Psoas muscle (tissue), 8 donors: ENCODE measurements around the gene ADCY5. TPM values are rescaled to one million over a fixed set of nuclear protein-coding genes. Genes with fewer than 3 reads are reported as not detected.
A peak's percentile ranks its signal among the peaks of the same experiment; 100 is the strongest.

Experiments used
- ATAC-seq, 4 donors: fragments of 200-7000 bp; cut with Tn5 transposase; one replicate each; pipeline ENCODE4 v1.9.1; 2020; ENCODE audit warnings: moderate library complexity in 3 of 4, mild to moderate bottlenecking in 2 of 4
- DNase-seq, 2 donors: peaks; one replicate each; pipeline ENCODE4 v3.0.0-alpha.2; 2020
- H3K27ac ChIP-seq: fragments of 200-600 bp; one replicate; pipeline ENCODE4 v1.8.0; 2022
- H3K27me3 ChIP-seq, 3 donors: fragments of 200-600 bp in 1 of 3; one replicate each; pipeline versions ENCODE4 v1.6.1 to v1.8.0; 2013 to 2022; ENCODE audit warnings: low read length in 2 of 3, mild to moderate bottlenecking in 2 of 3, moderate library complexity in 1 of 3; ENCODE audit not compliant: insufficient read depth in 3 of 3
- H3K36me3 ChIP-seq, 2 donors: fragments of 200-600 bp in 1 of 2; one replicate each; pipeline versions ENCODE4 v1.6.1 to v1.8.0; 2013 to 2022; ENCODE audit warnings: low read depth in 1 of 2, mild to moderate bottlenecking in 1 of 2, moderate library complexity in 1 of 2; ENCODE audit not compliant: insufficient read depth in 1 of 2
- H3K4me1 ChIP-seq: fragments of 200-600 bp; one replicate; pipeline ENCODE4 v1.8.0; 2022
- H3K4me3 ChIP-seq: fragments of 200-600 bp; one replicate; pipeline ENCODE4 v1.8.0; 2022; ENCODE audit warnings: mild to moderate bottlenecking
- H3K9me3 ChIP-seq: fragments of 200-600 bp; one replicate; pipeline ENCODE4 v1.8.0; 2022
- CTCF ChIP-seq: fragments of 200-600 bp; IDR thresholded peaks from one replicate; pipeline ENCODE4 v1.8.0; 2022; ENCODE audit warnings: antibody characterized with exemption
- WGBS, 3 donors: extraction: QIAGEN DNeasy Blood & Tissue Kit; methylation state at CpG; one replicate each; pipeline versions ENCODE4 v1.1.6 to v1.1.7; 2013; 5-methylcytosine and 5-hydroxymethylcytosine counted together
- intact Hi-C, 2 donors: fragments of 100-400 bp; cut with DNase I; formaldehyde crosslinking; loops; one replicate each; pipeline versions ENCODE4 v1.11.0 to v1.14.2; 2022
- polyA plus RNA-seq, 3 donors: library from polyadenylated mRNA; stranded (reverse); fragments of 200-250 nt; gene quantifications; one replicate each; pipeline ENCODE4 v1.2.3, GENCODE V29; 2013
- total RNA-seq, 4 donors: library from RNA; stranded (reverse); fragmentation: NEBNext Ultra II Directional in 2 of 4; extraction: Animal tissue kit (Norgen Biotek cat#: 25700) in 2 of 4; gene quantifications; one replicate each; pipeline versions ENCODE4 v1.2.1 to v1.2.4, GENCODE V29; 2021 to 2023
- donor health status: healthy with polysubstance abuse.
- donor health status: DM: no; HTN: no; CAD: no; lungs with moderate emphysema.
- donor health status: Bipolar disorder and iron deficiency.
- donor health status: healthy.
- donor health status: DM: yes; HTN: yes; CAD: no.
- donor health status: DM: no; HTN: no; CAD: no.
- donor health status: DM: no; HTN: no; CAD: no.
- donor health status: DM: yes; HTN: yes; CAD: no.

ADCY5 gene
- total and polyA plus RNA-seq, 7 donors, result 1.0 to 4.4 (median 1.6) TPM

GRCh38 chr3:123328851-123329635 is 119.8 kb downstream of the ADCY5 start:
- ATAC-seq (peak; percentile 87 to 95 (median 91)), DNase-seq (peak; percentile 80 to 86)
- H3K27ac ChIP-seq, result no peak overlapping the region
- no peaks in the 10 kb centered on the region for H3K27me3 ChIP-seq
- H3K4me3 ChIP-seq, result no peak overlapping the region
- no peaks in the 10 kb centered on the region for H3K9me3 ChIP-seq
- 15 to 17% (median 17%) methylated on average over 13 of the region's 13 CpGs for WGBS, 3 donors
- no peaks in the 10 kb centered on the region for H3K36me3 ChIP-seq
- intact Hi-C loops, result loop anchor here (1.0 to 5.0 kb wide), 3 partner anchors 160 to 228 kb away; no protein-coding TSS in a partner anchor
- no peaks in the 10 kb centered on the region for H3K4me1 ChIP-seq
- peak; percentile 95 for TF ChIP-seq CTCF

GRCh38 chr3:123327956-123328850 is 120.7 kb downstream of the ADCY5 start:
- no peaks in the 10 kb centered on the region for H3K9me3 ChIP-seq
- no peaks in the 10 kb centered on the region for H3K36me3 ChIP-seq
- intact Hi-C loops, result loop anchor here in 1 of 2 donors (2.0 to 5.0 kb wide), 2 partner anchors 161 to 229 kb away; no protein-coding TSS in a partner anchor
- no peak for DNase-seq
- TF ChIP-seq CTCF, result no peak
- H3K4me3 ChIP-seq, result no peak overlapping the region
- peak in 1 of 4 donors; percentile 17 for ATAC-seq
- H3K27me3 ChIP-seq, result no peaks in the 10 kb centered on the region
- no peaks in the 10 kb centered on the region for H3K4me1 ChIP-seq
- H3K27ac ChIP-seq, result no peak overlapping the region
- 67 to 71% (median 70%) methylated on average over 25 of the region's 25 CpGs for WGBS, 3 donors

GRCh38 chr3:123327480-123327879 is 121.4 kb downstream of the ADCY5 start:
- TF ChIP-seq CTCF, result no peak
- H3K4me3 ChIP-seq, result no peak overlapping the region
- no peak for DNase-seq
- peaks cover 0 to 2% (median 0%) of the 10 kb centered on the region in 3 donors for H3K27me3 ChIP-seq
- intact Hi-C loops, result loop anchor here in 1 of 2 donors (5.0 kb wide), 1 partner anchor 230 kb away; no protein-coding TSS in a partner anchor
- no peaks in the 10 kb centered on the region for H3K9me3 ChIP-seq
- no peak overlapping the region for H3K27ac ChIP-seq
- H3K4me1 ChIP-seq, result no peaks in the 10 kb centered on the region
- no peak for ATAC-seq
- H3K36me3 ChIP-seq, result no peaks in the 10 kb centered on the region
- 89 to 94% (median 91%) methylated on average over 12 of the region's 12 CpGs for WGBS, 3 donors

- 79 to 86% (median 83%) methylated on average over 6 of the region's 6 CpGs for WGBS, 3 donors
- ATAC-seq (no peak), DNase-seq (no peak)
- no peak overlapping the region for H3K27ac ChIP-seq
- no peak for TF ChIP-seq CTCF
- no peak overlapping the region for H3K4me3 ChIP-seq
- peaks cover 0 to 2% (median 0%) of the 10 kb centered on the region in 3 donors for H3K27me3 ChIP-seq
- no peaks in the 10 kb centered on the region for H3K4me1 ChIP-seq
- H3K9me3 ChIP-seq, result no peaks in the 10 kb centered on the region
- H3K36me3 ChIP-seq, result no peaks in the 10 kb centered on the region
- intact Hi-C loops, result loop anchor here in 1 of 2 donors (5.0 kb wide), 1 partner anchor 231 kb away; no protein-coding TSS in a partner anchor
Observed at GRCh38 chr3:123326531-123326930, 122.4 kb downstream of the ADCY5 start.
